HG03571 (cell line): ENCODE data around the gene NPPA.
"Not testable (repeated sequence)": the region's sequence is repeated elsewhere in the genome, so short reads cannot be mapped to it uniquely, and the experiment has no call there.

Experiments used
- ATAC-seq: cut with Tn5 transposase; IDR thresholded peaks from one replicate; pipeline ENCODE4 v1.9.1; 2021; ENCODE audit not compliant: unreplicated experiment

NPPA gene

GRCh38 chr1:11847667-11848372, at the start of gene NPPA:
Gene NPPA, minus strand, starts transcription at chr1:11847783. Its CDS starts 99 bp downstream, at chr1:11847684.
- ATAC-seq, result no peak

DNA sequence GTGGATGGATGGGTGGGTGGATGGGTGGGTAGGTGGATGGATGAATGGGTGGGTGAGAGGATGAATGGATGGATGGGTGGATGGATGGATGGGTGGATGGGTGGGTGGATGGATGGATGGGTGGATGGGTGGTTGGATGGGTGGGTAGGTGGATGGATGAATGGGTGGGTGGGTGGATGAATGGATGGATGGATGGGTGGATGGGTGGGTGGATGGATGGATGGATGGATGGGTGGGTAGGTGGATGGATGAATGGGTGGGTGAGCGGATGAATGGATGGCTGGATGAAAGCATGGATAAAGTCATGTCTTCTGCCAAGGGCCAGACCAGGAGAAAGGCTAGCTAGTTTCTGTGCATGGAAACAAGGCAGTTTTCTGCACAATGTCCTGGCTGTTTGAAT, 46.9 kb upstream of the NPPA start:
- not testable (repeated sequence) for ATAC-seq

DNA sequence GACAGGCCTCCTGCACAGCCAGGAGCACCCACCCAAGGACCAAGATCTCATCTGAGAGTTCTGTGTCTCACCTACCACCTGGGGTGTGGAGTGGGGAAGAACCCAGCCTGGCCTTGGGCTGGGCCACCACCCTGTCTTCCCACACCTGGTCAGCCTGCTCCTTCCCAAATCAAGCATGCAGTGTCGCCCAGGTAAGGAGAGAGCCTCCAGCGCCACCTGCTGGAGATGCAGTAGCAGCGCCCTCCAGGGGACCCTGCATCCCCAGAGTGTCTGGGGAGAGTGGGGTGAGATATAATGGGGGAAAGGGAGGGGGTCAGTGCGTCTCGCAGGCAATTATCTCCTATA, 46.3 kb upstream of the NPPA start:
- no peak for ATAC-seq

GRCh38 chr1:11891433-11892186, 44.0 kb upstream of the NPPA start:
- no peak for ATAC-seq

DNA sequence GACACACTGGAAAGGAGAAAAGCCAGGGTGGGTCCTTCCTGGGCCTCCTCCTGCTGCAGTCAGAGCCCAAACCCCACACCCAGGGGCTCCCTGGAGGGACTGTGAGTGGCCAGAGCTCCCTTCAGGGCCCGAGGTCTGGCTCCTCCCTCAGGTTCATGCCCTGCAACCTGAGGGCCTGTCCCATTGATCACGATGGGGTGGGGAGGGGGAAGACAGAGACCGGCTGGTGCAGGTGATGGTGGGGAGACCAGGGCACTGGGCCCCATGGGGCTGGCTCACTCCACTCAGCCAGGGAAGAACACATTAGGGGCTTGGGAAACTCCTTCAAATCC, 41.3 kb upstream of the NPPA start:
- no peak for ATAC-seq

DNA sequence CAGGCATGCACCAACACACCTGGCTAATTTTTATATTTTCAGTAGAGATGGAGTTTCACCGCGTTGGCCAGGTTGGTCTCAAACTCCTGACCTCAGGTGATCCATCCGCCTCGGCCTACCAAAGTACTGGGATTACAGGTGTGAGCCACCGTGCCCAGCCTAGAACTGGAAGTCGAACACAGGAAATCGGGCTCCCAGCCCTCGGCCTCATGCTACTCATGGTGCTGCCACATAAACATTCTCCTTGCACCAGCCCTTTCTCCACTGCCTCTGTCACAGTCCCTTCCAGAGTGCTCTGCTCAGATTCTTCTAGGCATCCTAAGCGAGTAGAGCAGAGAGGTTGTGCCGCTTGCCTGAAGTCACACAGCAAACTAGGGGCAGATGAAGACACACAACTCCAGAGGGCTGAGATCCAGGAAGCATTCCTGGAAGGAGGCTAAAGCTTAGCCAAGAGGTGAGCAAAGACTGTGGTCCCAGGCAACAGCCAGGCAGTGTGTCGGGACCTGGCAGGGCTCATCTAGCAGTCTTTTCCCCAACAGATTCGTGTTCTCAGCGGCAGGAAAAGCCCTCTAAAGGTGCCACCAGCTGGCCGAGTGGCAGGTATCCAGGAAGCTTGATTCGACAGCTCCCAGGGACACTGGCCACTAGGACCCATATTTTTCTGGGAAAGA, 40.8 kb upstream of the NPPA start:
- ATAC-seq, result no peak

DNA sequence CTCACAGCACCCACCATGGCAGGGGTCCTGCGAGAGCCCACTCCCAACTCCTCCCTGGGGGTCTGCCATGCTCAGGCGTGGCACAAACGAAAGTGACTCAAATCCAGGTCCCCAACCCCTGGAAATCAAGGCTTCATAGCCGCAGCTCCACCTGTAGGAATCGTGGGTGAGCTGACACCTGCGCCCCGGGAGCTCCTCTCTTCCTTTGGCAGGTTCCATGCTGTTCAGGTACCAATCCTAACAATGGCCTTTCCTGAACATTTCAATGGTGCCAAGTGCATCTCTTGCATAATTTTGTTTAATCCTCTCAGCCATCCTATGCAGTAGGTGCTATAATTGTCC, 40.1 kb upstream of the NPPA start:
- ATAC-seq, result no peak

- ATAC-seq, result no peak
Observed at GRCh38 chr1:11886986-11887665, 39.5 kb upstream of the NPPA start.

- ATAC-seq, result no peak
Observed at GRCh38 chr1:11885916-11886315, 38.3 kb upstream of the NPPA start.

DNA sequence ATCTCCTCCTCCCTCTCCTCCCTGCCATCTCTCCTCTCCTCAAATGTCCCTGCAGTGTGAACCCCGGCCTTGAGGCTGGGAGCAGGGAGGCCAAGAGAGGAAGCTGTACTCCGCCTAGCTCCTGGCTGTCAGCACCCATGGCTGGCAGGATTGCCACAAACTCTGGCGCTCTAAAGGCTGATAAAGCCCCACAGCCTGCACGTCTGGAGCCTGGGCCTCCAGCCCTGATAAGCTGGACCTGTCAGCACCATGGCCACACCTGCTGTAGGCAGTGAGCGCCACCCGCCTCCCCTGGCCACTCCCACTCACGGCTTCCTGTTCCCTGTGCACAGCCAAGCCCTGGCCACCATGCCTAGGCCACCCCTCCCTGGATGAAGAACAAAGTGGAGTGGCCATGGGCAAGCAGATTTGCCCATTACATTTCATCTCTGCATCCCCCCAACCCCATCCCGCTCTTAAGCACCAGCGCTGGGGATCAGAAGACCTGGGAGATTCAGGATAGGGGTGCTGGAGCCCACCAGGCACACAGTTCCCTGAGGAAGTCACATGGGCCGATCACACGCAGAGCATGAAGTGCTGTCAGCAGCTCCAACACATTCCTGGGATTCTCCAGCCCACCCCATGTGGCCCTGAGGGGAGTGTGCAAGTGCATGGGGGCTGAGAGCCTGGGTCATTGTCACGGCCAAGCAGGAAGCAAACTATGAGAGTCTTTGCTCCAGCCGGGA, 35.4 kb upstream of the NPPA start:
- no peak for ATAC-seq

DNA sequence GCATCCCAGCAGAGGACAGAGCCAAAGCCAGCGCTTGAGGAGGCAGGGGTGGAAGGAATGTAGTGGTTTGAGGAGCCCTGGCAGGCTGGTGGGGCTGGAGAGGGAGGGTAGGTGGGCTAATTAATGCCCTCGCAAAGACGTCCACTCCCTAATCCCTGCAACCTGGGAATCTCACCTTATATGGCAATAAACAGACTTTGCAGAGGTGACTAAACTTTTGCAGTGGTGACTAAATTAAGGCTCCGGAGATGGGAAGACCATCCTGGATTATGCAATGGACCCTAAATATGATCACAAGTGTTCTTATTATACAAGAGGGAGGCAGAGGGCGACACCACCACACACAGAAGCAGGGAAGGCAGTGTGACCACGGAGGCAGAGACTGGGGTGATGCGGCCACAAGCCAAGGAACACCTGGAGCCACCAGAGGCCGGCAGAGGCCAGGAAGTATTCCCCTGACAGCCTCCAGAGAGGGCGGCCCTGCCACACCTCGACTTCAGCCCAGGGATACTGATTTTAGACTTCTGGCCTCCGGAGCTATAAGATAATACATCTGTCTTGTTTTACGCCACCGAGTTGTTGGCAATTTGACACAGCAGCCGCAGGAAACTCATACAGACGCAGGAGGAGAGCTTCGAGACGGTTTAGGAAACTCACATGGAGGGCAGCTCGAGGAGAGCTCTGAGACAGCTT, 34.3 kb upstream of the NPPA start:
- ATAC-seq, result no peak

GRCh38 chr1:11880911-11881748, 33.5 kb upstream of the NPPA start:
- ATAC-seq, result no peak

- ATAC-seq, result no peak
Observed at GRCh38 chr1:11880181-11880575, 32.6 kb upstream of the NPPA start.

- ATAC-seq, result no peak
Observed at GRCh38 chr1:11879311-11880180, 32.0 kb upstream of the NPPA start.

GRCh38 chr1:11878891-11879190, 31.3 kb upstream of the NPPA start:
- ATAC-seq, result no peak

GRCh38 chr1:11878081-11878890, 30.7 kb upstream of the NPPA start:
- no peak for ATAC-seq

- ATAC-seq, result no peak
Observed at GRCh38 chr1:11877074-11877473, 29.5 kb upstream of the NPPA start.

GRCh38 chr1:11875094-11875493, 27.5 kb upstream of the NPPA start:
- no peak for ATAC-seq
